ENCODE data around the gene GPR45. TPM values are rescaled to one million over a fixed set of nuclear protein-coding genes. Genes with fewer than 3 reads are reported as not detected.

Gene GPR45
- total and polyA plus RNA-seq, 2 experiments from 2014 or later, result 0.21 to 0.26 TPM

GRCh38 chr2:105261061-105261460 lies 19.5 kb downstream of the GPR45 start:
- Histone ChIP-seq H3K9me2 (ENCODE audit: insufficient read depth) (no peaks in the 10 kb centered on the region; the same call in none of the 2 replicates), H3K4me3 (no peak overlapping the region), H2AFZ (no peak overlapping the region), H3K79me2 (replicated peaks; ENCODE audit: insufficient read depth) (no peaks in the 10 kb centered on the region), H3K36me3 (ENCODE audit: insufficient read depth) (no peaks in the 10 kb centered on the region), H3K4me1 (ENCODE audit: insufficient read depth) (peaks cover 4% of the 10 kb centered on the region; the same call in 1 of the 2 replicates), H3K27ac (ENCODE audit: low read depth) (no peak overlapping the region), H3K4me2 (no peak overlapping the region), H4K20me1 (replicated peaks; ENCODE audit: insufficient read depth) (no peaks in the 10 kb centered on the region; the same call in 1 of the 2 replicates), H3F3A (replicated peaks; ENCODE audit: low read depth) (no peaks in the 10 kb centered on the region), H3K27me3 (ENCODE audit: insufficient read depth) (no peaks in the 10 kb centered on the region)
- TF ChIP-seq ZNF462 (CRISPR knock-in tag; IDR thresholded peaks at IDR 0.05) (no peak), CREB1 (CRISPR knock-in tag; IDR thresholded peaks at IDR 0.05; ENCODE audit: low read depth) (no peak), CTCF (conservative IDR thresholded peaks at IDR 0.05; ENCODE audit: low read depth in 2 of 2) (no peak), EZH2 (IDR thresholded peaks at IDR 0.05; ENCODE audit: low read depth, unreplicated experiment) (no peak), ETS1 (IDR thresholded peaks at IDR 0.05) (no peak), POLR2AphosphoS5 (IDR thresholded peaks at IDR 0.05; ENCODE audit: low read depth) (no peak), ZNF114 (CRISPR knock-in tag; IDR thresholded peaks at IDR 0.05) (no peak), JUNB (IDR thresholded peaks at IDR 0.05; ENCODE audit: unreplicated experiment) (no peak), NANOG (IDR thresholded peaks at IDR 0.05; ENCODE audit: borderline replicate concordance) (no peak), ZNF331 (CRISPR knock-in tag; IDR thresholded peaks at IDR 0.05; ENCODE audit: low read depth) (no peak), EZH2phosphoT487 (IDR thresholded peaks at IDR 0.05; ENCODE audit: unreplicated experiment) (no peak), STAT1 (IDR thresholded peaks at IDR 0.05; ENCODE audit: unreplicated experiment) (no peak), REST (IDR thresholded peaks at IDR 0.05; ENCODE audit: unreplicated experiment) (no peak)
- ATAC-seq (no peak), DNase-seq (ENCODE audit: low spot score) (no peak)
- Mint-ChIP-seq H3K9me3 (no peaks in the 10 kb centered on the region; the same call in 2 of the 3 replicates), H3K4me1 (peaks cover 11% of the 10 kb centered on the region), H3K27ac (no peak overlapping the region), H3K36me3 (ENCODE audit: low read depth) (peaks cover 1% of the 10 kb centered on the region; the same call in 1 of the 3 replicates), H3K4me3 (no peak overlapping the region), H3K27me3 (ENCODE audit: insufficient read depth, low read depth, poor library complexity) (peaks cover 4% of the 10 kb centered on the region)

Data from GM23338 (cell line).